ENCODE measurements around the gene SERPINA6.

DNA sequence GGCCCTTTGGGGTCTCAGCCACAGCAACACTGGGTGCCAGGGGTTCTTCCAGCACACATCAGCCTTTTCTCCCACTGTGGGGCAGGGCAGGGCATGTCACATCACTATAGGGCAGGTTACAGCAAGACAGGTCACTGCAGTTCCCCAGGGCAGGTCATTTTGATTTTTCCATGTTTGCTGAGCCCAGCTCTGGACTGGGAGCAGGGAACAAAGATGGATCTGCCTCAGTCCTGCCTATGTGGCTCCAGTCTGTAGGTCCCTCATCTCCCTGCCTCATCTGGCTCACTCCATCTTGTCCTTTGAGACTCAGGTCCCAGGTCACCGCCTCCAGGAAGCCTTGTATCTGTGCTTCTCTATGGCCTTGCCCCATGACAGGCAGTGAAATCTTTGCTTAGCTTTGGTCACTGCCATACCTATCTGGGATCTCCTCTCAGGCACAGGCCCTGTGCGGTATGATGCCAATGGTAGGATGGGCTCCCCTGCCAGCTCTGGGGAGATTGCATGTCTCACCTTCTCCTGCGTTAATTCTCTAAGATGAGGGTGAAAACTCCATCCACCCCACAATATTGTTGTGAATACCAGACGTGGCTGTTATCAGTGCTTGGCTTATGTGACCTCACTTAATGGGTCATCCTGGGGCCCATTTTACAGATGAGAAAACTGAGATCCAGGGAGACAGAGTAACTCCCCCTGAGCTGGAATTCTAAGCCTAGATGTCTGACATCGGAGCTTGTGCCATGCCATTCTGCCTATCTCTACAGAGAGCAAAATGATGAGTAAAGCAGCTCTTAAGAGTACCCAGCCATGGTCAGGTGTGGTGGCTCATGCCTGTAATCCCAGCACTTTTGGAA lies 1.5 kb downstream of the SERPINA6 start:
- TF ChIP-seq POLR2AphosphoS5 (IDR thresholded peaks at IDR 0.05) (no peak), POLR2A (IDR thresholded peaks at IDR 0.05; ENCODE audit: low read depth) (no peak), EP300 (IDR thresholded peaks at IDR 0.05) (no peak)
- TF ChIP-seq, protein P1, sequence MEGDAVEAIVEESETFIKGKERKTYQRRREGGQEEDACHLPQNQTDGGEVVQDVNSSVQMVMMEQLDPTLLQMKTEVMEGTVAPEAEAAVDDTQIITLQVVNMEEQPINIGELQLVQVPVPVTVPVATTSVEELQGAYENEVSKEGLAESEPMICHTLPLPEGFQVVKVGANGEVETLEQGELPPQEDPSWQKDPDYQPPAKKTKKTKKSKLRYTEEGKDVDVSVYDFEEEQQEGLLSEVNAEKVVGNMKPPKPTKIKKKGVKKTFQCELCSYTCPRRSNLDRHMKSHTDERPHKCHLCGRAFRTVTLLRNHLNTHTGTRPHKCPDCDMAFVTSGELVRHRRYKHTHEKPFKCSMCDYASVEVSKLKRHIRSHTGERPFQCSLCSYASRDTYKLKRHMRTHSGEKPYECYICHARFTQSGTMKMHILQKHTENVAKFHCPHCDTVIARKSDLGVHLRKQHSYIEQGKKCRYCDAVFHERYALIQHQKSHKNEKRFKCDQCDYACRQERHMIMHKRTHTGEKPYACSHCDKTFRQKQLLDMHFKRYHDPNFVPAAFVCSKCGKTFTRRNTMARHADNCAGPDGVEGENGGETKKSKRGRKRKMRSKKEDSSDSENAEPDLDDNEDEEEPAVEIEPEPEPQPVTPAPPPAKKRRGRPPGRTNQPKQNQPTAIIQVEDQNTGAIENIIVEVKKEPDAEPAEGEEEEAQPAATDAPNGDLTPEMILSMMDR (IDR thresholded peaks at IDR 0.05): no peak
